Measurements from ENCODE around the gene CHEK1. TPM values are rescaled to one million over a fixed set of nuclear protein-coding genes. Genes with fewer than 3 reads are reported as not detected.

CHEK1 gene
- total RNA-seq, 4 donors from 2014 or later: 0.42 to 0.56 TPM; not detected in 2

GRCh38 chr11:125585487-125585886 is 39.5 kb upstream of the CHEK1 start:
- DNase-seq (no peak), ATAC-seq (no peak)
- Histone ChIP-seq H3K4me1 (no peaks in the 10 kb centered on the region), H3K4me3 (no peak overlapping the region), H3K27me3 (no peaks in the 10 kb centered on the region), H3K36me3 (peaks cover 6 to 45% of the 10 kb centered on the region in 2 donors), H3K9me3 (no peaks in the 10 kb centered on the region), H3K27ac (no peak overlapping the region)
- intact Hi-C loops (cut with DNase I; ENCODE audit: low total_unique reads) (no loop called here), in situ Hi-C loops (cut with MboI; ENCODE audit: low sequenced_read_pairs in 4 of 4) (loop anchor here in 1 of 4 donors (25.0 kb wide), 1 partner anchor 627 kb away; the partner anchor contains the start of genes FAM118B and RPUSD4)
- TF ChIP-seq POLR2A (IDR thresholded peaks at IDR 0.05) (no peak), CTCF (IDR thresholded peaks at IDR 0.05 in 4 of 5, conservative IDR thresholded peaks at IDR 0.05 in 1 of 5) (no peak)

- intact Hi-C loops (cut with DNase I; ENCODE audit: low total_unique reads): no loop called here
- H3K9me3 ChIP-seq: no peaks in the 10 kb centered on the region
- no peak overlapping the region for H3K4me3 ChIP-seq
- DNase-seq (no peak), ATAC-seq (no peak)
- no peaks in the 10 kb centered on the region for H3K27me3 ChIP-seq
- no peak for TF ChIP-seq CTCF (IDR thresholded peaks at IDR 0.05 in 4 of 5, conservative IDR thresholded peaks at IDR 0.05 in 1 of 5)
- TF ChIP-seq POLR2A (IDR thresholded peaks at IDR 0.05): no peak
- H3K4me1 ChIP-seq: peaks cover 5% of the 10 kb centered on the region in 2 donors
- in situ Hi-C loops (cut with MboI; ENCODE audit: low sequenced_read_pairs in 4 of 4): loop anchor here in 1 of 4 donors (25.0 kb wide), 1 partner anchor 626 kb away; the partner anchor contains the start of genes FAM118B and RPUSD4
- peaks cover 2 to 34% of the 10 kb centered on the region in 2 donors for H3K36me3 ChIP-seq
- H3K27ac ChIP-seq: no peak overlapping the region
Measured at GRCh38 chr11:125586623-125587022, 38.3 kb upstream of the CHEK1 start.

GRCh38 chr11:125587480-125587879 is 37.5 kb upstream of the CHEK1 start:
- in situ Hi-C loops (cut with MboI; ENCODE audit: low sequenced_read_pairs in 4 of 4) (loop anchor here in 1 of 4 donors (25.0 kb wide), 1 partner anchor 625 kb away; the partner anchor contains the start of genes FAM118B and RPUSD4), intact Hi-C loops (cut with DNase I; ENCODE audit: low total_unique reads) (no loop called here)
- Histone ChIP-seq H3K27me3 (no peaks in the 10 kb centered on the region), H3K27ac (no peak overlapping the region), H3K9me3 (no peaks in the 10 kb centered on the region), H3K36me3 (peaks cover 2 to 26% of the 10 kb centered on the region in 2 donors), H3K4me3 (no peak overlapping the region), H3K4me1 (peaks cover 5 to 6% of the 10 kb centered on the region in 2 donors)
- DNase-seq (no peak), ATAC-seq (no peak)
- TF ChIP-seq CTCF (IDR thresholded peaks at IDR 0.05 in 4 of 5, conservative IDR thresholded peaks at IDR 0.05 in 1 of 5) (no peak), POLR2A (IDR thresholded peaks at IDR 0.05) (no peak)

- Histone ChIP-seq H3K36me3 (peaks cover 0 to 15% of the 10 kb centered on the region in 2 donors), H3K27ac (no peak overlapping the region), H3K4me3 (no peak overlapping the region), H3K9me3 (no peaks in the 10 kb centered on the region), H3K27me3 (no peaks in the 10 kb centered on the region), H3K4me1 (peaks cover 8 to 9% of the 10 kb centered on the region in 2 donors)
- ATAC-seq (no peak), DNase-seq (no peak)
- TF ChIP-seq POLR2A (IDR thresholded peaks at IDR 0.05): no peak
- no peak for TF ChIP-seq CTCF (IDR thresholded peaks at IDR 0.05 in 4 of 5, conservative IDR thresholded peaks at IDR 0.05 in 1 of 5)
- in situ Hi-C loops (cut with MboI; ENCODE audit: low sequenced_read_pairs in 4 of 4) (loop anchor here in 1 of 4 donors (25.0 kb wide), 1 partner anchor 624 kb away; the partner anchor contains the start of genes FAM118B and RPUSD4), intact Hi-C loops (cut with DNase I; ENCODE audit: low total_unique reads) (no loop called here)
Measured at GRCh38 chr11:125588505-125588904, 36.5 kb upstream of the CHEK1 start.
